Measurements from ENCODE around the gene GSG1L.

Gene GSG1L

DNA sequence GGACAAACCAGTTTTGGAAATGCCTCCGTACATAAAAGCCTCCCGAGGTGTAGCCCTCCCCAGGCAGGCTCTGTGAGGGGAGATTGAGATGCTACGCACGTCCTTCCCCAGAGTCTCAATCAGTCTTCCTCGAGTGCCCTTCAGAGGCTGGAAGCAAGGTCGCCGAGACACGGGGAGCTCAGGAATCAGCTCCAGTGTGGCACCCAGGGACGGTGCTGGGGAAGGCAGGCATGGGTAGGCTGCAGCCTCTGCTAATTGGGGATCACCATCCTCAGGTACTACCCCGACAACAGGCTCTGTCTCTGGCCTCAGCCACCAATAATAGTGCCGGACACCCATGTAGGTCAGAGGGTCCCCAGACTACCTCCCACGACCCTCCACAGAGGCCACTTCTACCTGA is 28.1 kb upstream of the GSG1L start:
- no peak for DNase-seq (ENCODE audit: low read depth, low spot score)

DNA sequence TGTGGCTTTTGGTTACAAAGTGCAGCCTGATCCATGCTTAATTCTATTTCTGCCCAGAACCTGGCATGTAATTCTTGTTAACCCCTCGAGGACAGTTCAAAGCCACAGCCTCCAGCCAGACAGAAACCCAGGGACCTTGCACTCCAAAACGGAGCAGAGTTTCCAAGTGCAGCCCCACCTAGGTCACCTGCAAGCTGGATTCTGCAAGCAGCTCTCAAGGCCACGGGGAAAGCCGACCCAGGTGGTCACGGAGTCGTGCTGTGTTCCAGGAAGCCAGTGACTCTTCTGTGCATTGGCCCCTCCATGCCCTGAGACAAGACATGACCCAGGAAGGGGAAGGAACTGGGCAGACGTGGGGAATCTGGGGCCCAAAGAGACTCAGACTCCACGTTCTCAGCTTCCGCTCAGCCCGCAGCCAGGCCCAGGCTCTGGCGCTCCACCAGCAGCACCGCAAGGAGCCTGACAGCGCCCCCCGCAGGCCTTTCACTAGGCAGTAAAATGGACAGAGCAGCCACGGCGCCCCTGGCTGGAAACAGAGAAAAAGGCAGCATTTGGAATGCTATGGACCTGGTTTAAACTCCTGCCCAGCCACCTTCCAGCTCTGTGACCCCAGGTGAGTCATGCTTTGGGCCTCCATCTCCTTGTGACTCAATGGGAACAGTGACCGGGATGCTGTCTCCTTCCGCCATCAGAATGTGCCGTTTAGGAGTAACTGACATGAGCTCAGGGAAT is 27.3 kb upstream of the GSG1L start:
- no peak for DNase-seq (ENCODE audit: low read depth, low spot score)

DNA sequence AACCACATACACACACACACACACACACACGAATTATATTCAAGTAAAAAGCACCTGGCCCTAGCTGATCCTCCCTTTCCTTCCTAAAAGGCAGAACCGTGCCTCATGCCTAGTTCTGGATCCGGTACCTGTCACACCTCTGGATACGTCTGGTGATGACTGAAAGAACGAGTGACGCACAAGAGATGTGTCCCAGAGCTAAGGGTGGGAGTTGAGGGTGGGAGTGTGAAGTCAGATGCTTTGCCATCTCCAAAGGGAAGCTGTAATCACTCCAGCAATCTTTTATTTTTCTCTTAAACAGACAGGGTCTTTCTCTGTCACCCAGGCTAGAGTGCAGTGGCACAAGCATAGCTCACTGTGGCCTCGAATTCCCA is 26.5 kb upstream of the GSG1L start:
- no peak for DNase-seq (ENCODE audit: low read depth, low spot score)

DNA sequence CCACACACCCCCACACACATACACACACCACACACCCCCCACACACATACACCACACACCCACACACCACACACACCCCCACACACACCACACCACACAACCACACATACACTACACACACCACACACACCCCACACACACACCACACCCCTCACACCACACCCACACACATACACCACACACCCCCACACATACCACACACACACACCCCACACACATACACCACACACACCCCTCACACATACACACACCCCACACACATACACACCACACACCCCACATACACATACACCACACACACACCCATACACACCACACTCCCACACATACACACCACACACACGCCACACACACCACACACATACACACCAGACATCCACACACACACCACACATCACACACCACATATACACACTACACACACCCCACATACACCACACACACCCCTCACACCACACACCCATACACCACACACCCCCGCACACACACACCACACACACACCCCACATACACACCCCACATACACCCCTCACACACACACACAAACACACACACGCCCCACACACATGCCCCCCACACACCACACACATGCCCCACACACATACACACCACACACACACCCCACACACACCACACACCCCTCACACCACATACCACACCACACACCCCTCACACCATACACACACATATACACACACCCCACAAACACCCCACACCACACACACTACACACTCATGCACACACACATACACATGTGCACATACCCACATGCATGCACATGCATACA is 25.9 kb upstream of the GSG1L start:
- no peak for DNase-seq (ENCODE audit: low read depth, low spot score)

DNA sequence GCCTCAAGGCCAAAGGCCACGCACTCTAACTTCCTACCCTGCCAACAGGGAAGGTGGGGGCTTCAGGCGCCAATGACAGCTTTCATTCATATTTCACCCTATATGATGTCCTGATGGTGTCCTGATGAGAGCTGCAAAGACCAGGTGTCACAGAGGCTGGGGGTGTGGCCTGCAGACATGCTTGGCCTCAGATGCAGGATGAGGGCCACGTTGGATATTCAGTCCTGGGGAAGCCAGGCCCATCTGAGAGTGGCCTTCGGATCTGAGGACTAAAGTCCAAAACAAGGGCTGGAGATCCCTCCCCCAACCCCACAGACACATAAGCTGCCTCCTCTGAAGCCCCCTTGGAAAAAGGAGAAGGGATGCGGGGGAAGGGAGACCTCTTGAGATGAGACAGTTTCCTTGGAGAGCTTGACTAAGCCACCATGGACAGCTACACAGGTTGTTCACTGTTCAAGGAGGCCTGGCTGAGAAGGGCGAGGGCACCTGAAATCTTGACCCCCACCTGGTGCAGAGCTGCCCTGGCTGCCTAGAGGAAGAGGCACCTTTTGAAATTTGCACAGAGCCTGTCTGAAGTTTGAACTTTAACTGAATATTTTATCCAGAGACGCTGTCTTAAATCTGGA is 24.3 kb upstream of the GSG1L start:
- no peak for DNase-seq (ENCODE audit: low read depth, low spot score)

- no peak for DNase-seq (ENCODE audit: low read depth, low spot score)
Observed at GRCh38 chr16:28087140-28087660, 23.7 kb upstream of the GSG1L start.

- no peak for DNase-seq (ENCODE audit: low read depth, low spot score)
Observed at GRCh38 chr16:28086186-28087139, 22.9 kb upstream of the GSG1L start.

- DNase-seq (ENCODE audit: low read depth, low spot score) = no peak
Observed at GRCh38 chr16:28085389-28086171, 22.1 kb upstream of the GSG1L start.

DNA sequence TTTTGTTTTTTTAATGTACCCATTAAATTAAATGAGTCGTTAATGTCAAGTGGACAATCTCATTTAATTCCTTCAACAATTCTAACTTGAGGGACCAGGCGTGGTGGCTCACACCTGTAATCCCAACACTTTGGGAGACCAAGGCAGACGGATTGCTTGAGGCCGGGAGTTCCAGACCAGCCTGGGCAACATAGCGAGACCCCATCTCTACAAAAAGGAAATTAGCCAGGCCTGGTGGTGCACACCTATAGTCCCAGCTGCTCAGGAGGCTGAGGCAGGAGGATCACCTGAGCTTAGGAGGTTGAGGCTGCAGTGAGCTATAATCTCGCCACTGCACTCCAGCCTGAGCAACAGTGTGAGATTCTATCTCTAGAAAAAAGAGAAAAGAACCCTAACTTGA is 20.7 kb upstream of the GSG1L start:
- DNase-seq (ENCODE audit: low read depth, low spot score) = no peak

GRCh38 chr16:28082624-28083023 is 19.1 kb upstream of the GSG1L start:
- no peak for DNase-seq (ENCODE audit: low read depth, low spot score)

- no peak for DNase-seq (ENCODE audit: low read depth, low spot score)
Observed at GRCh38 chr16:28081391-28081968, 18.0 kb upstream of the GSG1L start.

- DNase-seq (ENCODE audit: low read depth, low spot score) = no peak
Observed at GRCh38 chr16:28078261-28078660, 14.7 kb upstream of the GSG1L start.

GRCh38 chr16:28073836-28074235 is 10.3 kb upstream of the GSG1L start:
- DNase-seq (ENCODE audit: low read depth, low spot score) = no peak

DNA sequence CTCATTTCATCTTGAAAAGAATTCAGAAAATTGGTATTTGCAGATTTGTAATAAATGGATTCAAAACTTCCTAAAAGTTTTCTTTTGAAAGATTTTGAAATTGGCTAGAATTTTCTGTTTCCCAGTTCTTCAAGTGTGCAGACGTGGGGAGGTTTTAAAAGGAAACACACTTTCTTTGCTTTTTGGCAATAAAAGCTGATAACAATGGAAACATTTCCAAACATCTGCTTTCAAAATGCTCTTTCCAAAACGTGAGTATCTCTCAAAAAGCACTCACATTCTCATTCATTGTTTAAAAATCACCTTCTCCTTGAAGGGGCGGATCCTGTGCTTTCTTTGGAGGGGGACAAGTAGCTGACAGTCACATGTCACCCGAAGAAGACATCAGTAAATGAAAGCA is 8.6 kb upstream of the GSG1L start:
- no peak for DNase-seq (ENCODE audit: low read depth, low spot score)

DNA sequence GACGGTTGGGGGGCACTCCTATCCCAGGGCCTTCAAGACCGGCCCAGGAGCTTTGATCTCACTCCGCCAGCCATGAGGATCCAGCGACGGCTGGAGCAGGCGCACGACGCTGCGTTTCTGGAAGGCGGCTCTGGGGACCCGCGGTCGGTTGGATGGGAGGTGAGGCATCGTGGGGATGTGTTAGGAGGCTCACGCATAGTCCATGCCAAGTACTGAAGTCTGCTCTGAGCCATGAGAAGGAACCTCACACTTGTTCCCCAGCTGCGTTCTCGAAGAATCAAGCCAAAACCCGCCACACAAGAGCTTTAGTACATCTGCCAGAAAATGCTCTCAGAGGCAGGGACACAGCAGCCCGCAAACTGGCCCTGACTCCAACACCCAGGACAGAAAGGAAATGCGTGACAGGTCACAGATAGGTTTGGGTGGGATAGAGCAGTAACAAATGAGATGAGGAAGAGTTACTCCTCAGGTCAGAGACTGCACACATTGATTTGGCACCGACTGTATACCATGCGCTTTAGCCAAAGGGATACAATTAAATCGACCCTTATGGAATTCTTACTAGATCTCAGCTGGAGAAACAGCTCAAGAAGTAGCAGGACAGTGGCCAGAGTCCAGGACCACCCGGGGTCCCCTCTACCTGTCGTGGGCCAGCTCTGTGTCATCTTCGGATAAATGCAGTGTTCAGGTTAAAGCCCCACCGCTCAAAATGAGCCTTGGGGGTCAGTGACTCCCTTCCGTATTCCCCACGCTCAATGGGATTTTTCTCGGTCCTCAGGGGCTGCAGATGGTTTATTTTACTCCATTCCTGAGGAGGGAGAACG is 6.7 kb upstream of the GSG1L start:
- DNase-seq (ENCODE audit: low read depth, low spot score) = no peak

DNA sequence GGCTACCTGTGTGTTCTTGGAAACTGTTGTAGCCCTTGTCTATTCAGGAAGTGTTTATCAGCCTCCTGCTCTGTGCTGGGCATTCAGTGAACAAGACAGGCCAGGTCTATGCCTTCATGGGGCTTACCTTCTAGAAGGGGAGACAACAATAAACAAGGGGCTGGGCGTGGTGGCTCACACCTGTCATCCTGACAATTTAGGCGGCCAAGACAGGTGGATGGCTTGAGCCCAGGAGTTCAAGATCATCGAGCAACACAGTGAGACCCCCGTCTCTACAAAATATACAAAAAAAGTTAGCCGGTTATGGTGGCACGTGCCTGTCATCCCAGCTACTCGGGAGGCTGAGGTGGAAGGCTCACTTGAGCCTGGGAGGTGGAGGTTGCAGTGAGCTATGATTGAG is 5.5 kb upstream of the GSG1L start:
- DNase-seq (ENCODE audit: low read depth, low spot score) = no peak

DNA sequence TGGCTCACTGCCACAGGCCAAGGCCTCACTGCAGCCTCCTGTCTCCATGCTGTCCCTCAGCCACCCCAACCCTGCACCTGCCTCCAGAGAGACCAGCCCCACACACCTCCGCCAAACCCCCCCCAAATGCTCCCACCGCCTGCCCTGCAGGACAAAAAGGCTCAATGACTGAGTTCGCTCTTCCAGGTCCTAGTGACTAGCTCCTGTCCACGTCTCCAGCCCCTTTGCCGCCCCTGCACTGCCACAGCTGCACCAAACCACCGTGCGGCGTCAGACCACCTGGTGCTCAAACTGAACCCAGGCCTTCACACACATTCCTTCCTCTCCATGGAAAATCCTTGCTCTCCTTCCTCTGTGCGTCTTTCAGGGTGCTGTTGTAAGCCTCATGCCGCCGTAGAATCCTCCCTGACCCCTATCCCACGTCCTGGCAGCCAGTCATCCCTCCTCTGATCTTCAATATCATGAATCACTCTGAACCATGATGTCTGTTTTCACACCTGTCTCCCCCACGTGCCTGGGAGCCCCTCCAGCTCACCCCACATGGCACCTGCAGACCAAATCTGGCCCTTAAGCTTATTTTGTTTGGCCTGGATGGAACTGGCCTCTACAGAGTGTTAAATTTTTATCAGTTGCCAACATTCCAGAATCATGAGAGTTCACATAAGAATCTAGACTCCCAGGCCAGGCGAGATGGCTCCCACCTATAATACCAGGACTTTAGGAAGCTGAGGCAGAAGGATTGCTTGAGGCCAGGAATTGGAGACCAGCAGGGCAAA is 4.3 kb upstream of the GSG1L start:
- no peak for DNase-seq (ENCODE audit: low read depth, low spot score)

DNA sequence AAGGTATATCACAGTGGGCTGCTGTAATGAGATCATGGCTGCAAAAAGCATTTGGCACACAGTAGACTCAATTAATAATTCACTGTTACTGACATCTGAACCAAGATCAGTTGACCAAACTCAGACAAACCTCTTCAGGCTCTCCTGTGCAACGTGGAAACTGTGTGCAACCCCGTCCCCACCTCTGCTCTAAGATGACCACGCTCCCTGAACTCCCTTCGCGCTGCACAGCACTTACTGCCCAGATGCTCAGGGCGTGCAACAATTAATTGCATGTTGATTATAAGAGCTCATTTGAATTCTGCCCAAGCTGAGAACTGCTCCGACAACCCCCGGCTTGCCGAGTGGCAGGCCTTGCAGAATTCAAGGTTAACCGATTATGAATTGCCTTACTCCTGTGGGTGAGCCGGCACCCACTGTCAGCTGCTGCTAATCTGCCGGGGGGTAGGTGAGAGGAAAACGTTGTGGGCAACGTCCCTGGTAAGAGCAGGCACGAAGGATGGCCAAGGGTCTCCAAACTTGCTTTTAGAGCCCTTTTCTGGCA is 1.3 kb upstream of the GSG1L start:
- DNase-seq (ENCODE audit: low read depth, low spot score) = no peak

All from activated naive CD8-positive, alpha-beta T cell treated with anti-CD3 and anti-CD28 coated beads, Interleukin-2, amount 50 U/mL, for 16 hours (primary cell).